Panc1 (cell line): Measurements from ENCODE around the gene ALOX5AP.

ENCODE experiments used
- CTCF ChIP-seq: fragments of 450-650 bp; IDR thresholded peaks from 2 replicates; pipeline ENCODE4 v1.5.1; 2017; ENCODE audit warnings: mild to moderate bottlenecking
- POLR2AphosphoS5 ChIP-seq: IDR thresholded peaks from 2 replicates; pipeline ENCODE4 v1.6.1; 2012; ENCODE audit warnings: mild to moderate bottlenecking, low read depth, low read length, moderate library complexity
- SIN3A ChIP-seq: IDR thresholded peaks from 2 replicates; pipeline ENCODE4 v1.6.1; 2012; ENCODE audit warnings: low read depth, mild to moderate bottlenecking, low read length, moderate library complexity, borderline replicate concordance; ENCODE audit not compliant: insufficient read depth

- TF ChIP-seq SIN3A (no peak), CTCF (no peak), POLR2AphosphoS5 (no peak)
Measured at GRCh38 chr13:30722361-30722760, 13.0 kb upstream of the ALOX5AP start.
